Non-pigmented ciliary epithelial cell (primary cell): ENCODE measurements around the gene KHSRP.

ENCODE experiments used
- DNase-seq: peaks from one replicate; pipeline ENCODE4 v3.0.0-alpha.2; 2010; ENCODE audit warnings: low read depth

Gene KHSRP

GRCh38 chr19:6424195-6424938 lies at the start of gene KHSRP:
KHSRP (minus strand) TSS chr19:6424811; CDS start chr19:6424701, 110 bp downstream.
- DNase-seq = no peak

GRCh38 chr19:6473647-6474046 lies 49.0 kb upstream of the KHSRP start:
- no peak for DNase-seq

- DNase-seq = no peak
Measured at GRCh38 chr19:6472713-6473112, 48.1 kb upstream of the KHSRP start.

GRCh38 chr19:6471076-6471475 lies 46.5 kb upstream of the KHSRP start:
- DNase-seq = no peak

- DNase-seq = no peak
Measured at GRCh38 chr19:6470173-6470572, 45.6 kb upstream of the KHSRP start.

GRCh38 chr19:6467384-6467783 lies 42.8 kb upstream of the KHSRP start:
- no peak for DNase-seq

- DNase-seq = no peak
Measured at GRCh38 chr19:6466526-6467248, 42.1 kb upstream of the KHSRP start.

- DNase-seq = no peak
Measured at GRCh38 chr19:6465663-6466062, 41.1 kb upstream of the KHSRP start.

- no peak for DNase-seq
Measured at GRCh38 chr19:6465006-6465405, 40.4 kb upstream of the KHSRP start.

GRCh38 chr19:6464070-6464873 lies 39.7 kb upstream of the KHSRP start, which contains the start of gene CRB3:
CRB3 (plus strand) TSS chr19:6464271; CDS start chr19:6464702, 431 bp downstream.
- no peak for DNase-seq

- peak; percentile 89 for DNase-seq
Measured at GRCh38 chr19:6460099-6460884, 35.7 kb upstream of the KHSRP start.

GRCh38 chr19:6459262-6460098 lies 34.9 kb upstream of the KHSRP start, which contains the start of gene SLC25A23:
SLC25A23 (minus strand) TSS chr19:6459792; CDS start chr19:6459628, 164 bp downstream.
- no peak for DNase-seq

GRCh38 chr19:6458695-6459261 lies 34.2 kb upstream of the KHSRP start:
- DNase-seq = no peak

- DNase-seq = no peak
Measured at GRCh38 chr19:6457958-6458694, 33.5 kb upstream of the KHSRP start.

- no peak for DNase-seq
Measured at GRCh38 chr19:6455924-6456323, 31.3 kb upstream of the KHSRP start.

GRCh38 chr19:6453951-6454565 lies 29.4 kb upstream of the KHSRP start:
- no peak for DNase-seq

GRCh38 chr19:6452899-6453298 lies 28.3 kb upstream of the KHSRP start:
- no peak for DNase-seq

- no peak for DNase-seq
Measured at GRCh38 chr19:6452223-6452614, 27.6 kb upstream of the KHSRP start.

GRCh38 chr19:6451583-6452222 lies 27.1 kb upstream of the KHSRP start:
- DNase-seq = no peak
